ENCODE results near the gene ADPRHL1.
"Not testable (repeated sequence)": the region's sequence is repeated elsewhere in the genome, so short reads cannot be mapped to it uniquely, and the experiment has no call there.

ADPRHL1 gene

DNA sequence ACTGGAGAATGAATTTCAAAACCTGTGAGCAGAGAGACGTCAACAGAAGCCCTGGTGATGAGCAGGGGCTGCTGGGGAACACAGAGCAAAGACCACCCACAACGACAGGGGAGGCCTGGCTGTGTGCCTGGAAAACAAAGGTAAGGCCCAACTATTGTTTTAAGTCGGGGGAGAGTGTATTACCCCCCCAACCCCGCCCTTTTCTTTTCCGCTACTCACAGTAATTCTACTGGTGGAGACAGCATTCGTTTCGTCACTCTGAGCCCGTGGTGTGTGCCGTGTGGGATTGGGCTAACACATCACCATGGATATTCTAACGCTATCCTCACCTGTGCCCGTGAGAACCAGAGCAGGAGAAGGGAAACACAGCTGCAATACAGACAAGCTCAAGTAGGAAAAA is 18.6 kb upstream of the ADPRHL1 start:
- Mint-ChIP-seq H3K27ac (no peak overlapping the region), H3K4me1 (ENCODE audit: low read depth) (no peaks in the 10 kb centered on the region), H3K36me3 (ENCODE audit: low read depth) (peaks cover 21% of the 10 kb centered on the region), H3K9me3 (no peaks in the 10 kb centered on the region), H3K27me3 (ENCODE audit: low read depth) (no peaks in the 10 kb centered on the region), H3K4me3 (no peak overlapping the region)
- DNase-seq (ENCODE audit: low spot score) = no peak

DNA sequence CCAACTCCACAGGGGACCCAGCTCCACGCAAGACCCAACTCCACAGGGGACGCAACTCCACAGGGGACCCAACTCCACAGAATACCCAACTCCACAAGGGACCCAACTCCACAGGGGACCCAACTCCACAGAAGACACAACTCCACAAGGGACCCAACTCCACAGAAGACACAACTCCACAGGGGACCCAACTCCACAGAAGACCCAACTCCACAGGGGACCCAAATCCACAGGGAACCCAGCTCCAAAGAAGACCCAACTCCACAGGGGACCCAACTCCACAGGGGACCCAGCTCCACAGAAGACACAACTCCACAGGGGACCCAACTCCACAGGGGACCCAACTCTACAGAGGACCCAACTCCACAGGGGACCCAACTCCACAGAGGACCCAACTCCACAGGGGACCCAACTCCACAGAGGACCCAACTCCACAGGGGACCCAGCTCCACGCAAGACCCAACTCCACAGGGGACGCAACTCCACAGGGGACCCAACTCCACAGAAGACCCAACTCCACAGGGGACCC is 17.4 kb upstream of the ADPRHL1 start:
- not testable (repeated sequence) for H3K4me3 Mint-ChIP-seq; DNase-seq (ENCODE audit: low spot score); H3K27me3 Mint-ChIP-seq (ENCODE audit: low read depth); H3K4me1 Mint-ChIP-seq (ENCODE audit: low read depth); H3K27ac Mint-ChIP-seq; H3K9me3 Mint-ChIP-seq
- H3K36me3 Mint-ChIP-seq (ENCODE audit: low read depth) = peaks cover 15% of the 10 kb centered on the region

DNA sequence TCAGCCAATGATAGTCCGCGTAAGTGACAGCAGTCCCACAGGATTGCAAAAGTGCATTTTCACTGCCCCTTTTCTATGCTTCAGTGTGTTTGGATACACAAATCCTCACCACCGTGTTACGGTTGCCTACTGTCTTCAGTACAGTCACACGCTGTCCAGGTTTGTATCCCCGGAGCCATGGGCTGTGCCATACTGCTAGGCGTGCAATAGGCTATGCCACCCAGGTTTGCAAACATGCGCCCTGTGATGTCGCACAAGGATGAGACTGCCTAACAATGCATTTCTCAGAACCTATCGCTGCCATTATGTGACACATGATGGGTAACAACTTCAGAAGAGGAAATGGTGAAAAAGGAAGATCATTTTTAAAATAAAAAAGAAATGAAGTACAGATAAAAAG is 16.8 kb upstream of the ADPRHL1 start:
- Mint-ChIP-seq H3K4me3 (no peak overlapping the region), H3K27me3 (ENCODE audit: low read depth) (no peaks in the 10 kb centered on the region), H3K27ac (no peak overlapping the region), H3K4me1 (ENCODE audit: low read depth) (no peaks in the 10 kb centered on the region), H3K9me3 (no peaks in the 10 kb centered on the region), H3K36me3 (ENCODE audit: low read depth) (peaks cover 17% of the 10 kb centered on the region)
- no peak for DNase-seq (ENCODE audit: low spot score)

DNA sequence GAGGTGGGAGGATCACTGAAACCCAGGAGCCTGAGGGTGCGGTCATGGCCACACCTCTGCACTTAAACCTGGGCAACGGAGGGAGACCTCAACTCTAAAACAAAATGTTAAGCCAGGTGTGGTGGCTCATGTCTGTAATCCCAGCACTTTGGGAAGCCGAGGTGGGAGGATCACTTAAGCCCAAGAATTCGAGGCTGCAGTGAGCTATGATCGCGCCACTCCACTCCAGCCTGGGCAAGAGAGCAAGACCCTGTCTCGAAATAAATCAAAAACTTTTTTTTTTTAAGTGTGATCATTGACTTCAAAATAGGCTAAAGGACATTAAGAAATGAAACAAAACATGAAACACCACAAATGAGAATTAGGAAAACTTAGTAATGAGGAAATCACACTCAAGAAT is 16.3 kb upstream of the ADPRHL1 start:
- Mint-ChIP-seq H3K9me3 (no peaks in the 10 kb centered on the region), H3K4me1 (ENCODE audit: low read depth) (no peaks in the 10 kb centered on the region), H3K4me3 (no peak overlapping the region), H3K27ac (no peak overlapping the region), H3K36me3 (ENCODE audit: low read depth) (peaks cover 14% of the 10 kb centered on the region), H3K27me3 (ENCODE audit: low read depth) (no peaks in the 10 kb centered on the region)
- DNase-seq (ENCODE audit: low spot score) = no peak

DNA sequence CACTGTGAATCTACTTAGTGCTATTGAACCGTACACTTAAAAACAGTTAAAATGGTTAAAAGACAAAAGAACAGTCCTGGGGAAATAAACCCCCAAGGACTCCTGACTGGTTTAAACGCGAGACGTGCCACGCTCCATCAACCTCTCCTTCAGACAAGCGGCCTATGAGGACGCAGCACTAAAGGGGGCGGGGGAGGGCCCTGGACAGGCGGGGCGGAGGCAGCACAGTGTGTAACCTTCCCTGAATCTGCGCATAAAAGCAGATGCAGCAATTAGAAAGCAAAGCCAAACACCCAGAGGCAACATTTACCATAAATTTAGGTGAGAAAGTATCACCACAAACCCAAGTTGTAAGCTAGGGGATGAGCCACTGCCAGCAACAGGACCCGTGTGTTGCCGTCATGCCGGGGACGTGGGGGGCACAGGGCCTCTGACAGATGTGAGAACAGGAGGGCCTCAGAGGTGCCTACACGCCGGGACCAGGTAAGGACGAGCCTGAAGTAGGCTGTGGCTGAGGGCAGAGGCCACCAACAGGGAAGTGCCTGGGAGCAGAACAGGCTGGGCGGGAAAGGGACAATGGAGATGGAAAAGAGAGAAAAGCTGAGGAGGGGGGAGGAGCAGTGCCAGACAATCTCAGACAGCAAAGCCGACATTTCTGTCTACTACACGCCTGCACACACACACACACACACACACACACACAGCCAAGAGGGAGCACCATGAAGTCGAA is 15.3 kb upstream of the ADPRHL1 start:
- Mint-ChIP-seq H3K27ac (no peak overlapping the region), H3K4me3 (no peak overlapping the region), H3K9me3 (no peaks in the 10 kb centered on the region), H3K36me3 (ENCODE audit: low read depth) (peaks cover 10% of the 10 kb centered on the region), H3K4me1 (ENCODE audit: low read depth) (no peaks in the 10 kb centered on the region), H3K27me3 (ENCODE audit: low read depth) (no peaks in the 10 kb centered on the region)
- DNase-seq (ENCODE audit: low spot score) = no peak

DNA sequence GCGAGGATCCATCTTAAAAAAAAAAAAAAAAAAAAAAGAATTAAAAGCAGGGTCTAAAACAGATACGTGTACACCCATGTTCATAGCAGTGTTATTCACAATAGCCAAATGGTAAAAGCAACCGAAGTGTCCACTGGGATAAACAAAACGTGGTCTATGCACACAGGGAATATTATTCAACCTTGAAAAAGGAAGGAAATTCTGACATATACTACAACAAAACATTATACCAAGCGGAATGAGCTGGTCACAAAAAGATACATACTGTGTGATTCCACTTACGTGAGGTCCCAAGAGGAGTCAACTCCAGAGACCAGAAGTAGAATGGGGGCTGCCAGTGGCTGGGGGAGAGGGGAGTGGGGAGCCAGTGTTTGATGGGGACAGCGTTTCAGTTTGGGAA is 14.7 kb upstream of the ADPRHL1 start:
- H3K4me1 Mint-ChIP-seq (ENCODE audit: low read depth) = no peaks in the 10 kb centered on the region
- H3K27me3 Mint-ChIP-seq (ENCODE audit: low read depth) = no peaks in the 10 kb centered on the region
- peaks cover 10% of the 10 kb centered on the region for H3K36me3 Mint-ChIP-seq (ENCODE audit: low read depth)
- no peak overlapping the region for H3K4me3 Mint-ChIP-seq
- no peaks in the 10 kb centered on the region for H3K9me3 Mint-ChIP-seq
- no peak for DNase-seq (ENCODE audit: low spot score)
- no peak overlapping the region for H3K27ac Mint-ChIP-seq

DNA sequence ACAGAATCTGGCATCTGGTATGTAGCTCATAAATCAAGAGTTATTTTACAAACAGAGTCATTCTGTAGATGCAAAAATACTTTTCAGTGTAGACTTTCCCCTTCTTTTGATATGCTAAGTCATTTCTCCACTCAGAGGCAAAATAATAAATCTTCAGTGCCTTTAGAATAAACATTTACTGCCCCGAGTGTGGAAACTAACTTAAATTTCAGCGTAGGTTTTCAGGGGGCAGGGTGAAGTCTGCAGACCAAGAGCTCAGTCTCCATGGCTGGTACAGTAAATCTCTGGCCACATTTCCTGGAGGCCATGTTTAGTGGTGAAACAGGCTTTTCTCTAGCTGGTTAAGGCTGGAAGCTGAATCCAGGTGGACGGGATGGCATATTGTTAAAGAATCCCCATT is 13.1 kb upstream of the ADPRHL1 start:
- peaks cover 7% of the 10 kb centered on the region for H3K36me3 Mint-ChIP-seq (ENCODE audit: low read depth)
- no peak for DNase-seq (ENCODE audit: low spot score)
- H3K4me3 Mint-ChIP-seq = no peak overlapping the region
- H3K4me1 Mint-ChIP-seq (ENCODE audit: low read depth) = no peaks in the 10 kb centered on the region
- H3K9me3 Mint-ChIP-seq = no peaks in the 10 kb centered on the region
- no peaks in the 10 kb centered on the region for H3K27me3 Mint-ChIP-seq (ENCODE audit: low read depth)
- H3K27ac Mint-ChIP-seq = no peak overlapping the region

DNA sequence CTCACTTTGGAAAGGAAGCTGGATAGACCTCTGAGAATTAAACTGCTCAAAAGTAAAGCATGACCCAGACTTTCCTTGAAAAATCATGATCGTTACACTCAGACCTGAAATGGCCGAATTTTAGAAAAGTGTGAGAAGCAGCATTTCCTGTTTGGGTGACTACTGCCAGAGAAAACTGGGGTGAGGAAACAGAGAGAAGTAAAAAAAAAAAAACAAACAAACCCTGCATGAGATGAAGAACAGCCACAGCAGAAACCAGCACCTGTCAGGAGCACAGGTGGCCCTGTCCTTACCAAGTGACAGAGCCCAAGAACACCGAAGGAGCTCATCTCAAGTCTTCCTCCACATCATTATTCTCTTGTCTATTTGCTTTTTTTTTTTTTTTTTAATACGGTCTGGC is 12.0 kb upstream of the ADPRHL1 start:
- peaks cover 5% of the 10 kb centered on the region for H3K36me3 Mint-ChIP-seq (ENCODE audit: low read depth)
- no peaks in the 10 kb centered on the region for H3K4me1 Mint-ChIP-seq (ENCODE audit: low read depth)
- DNase-seq (ENCODE audit: low spot score) = no peak
- H3K27ac Mint-ChIP-seq = no peak overlapping the region
- H3K4me3 Mint-ChIP-seq = no peak overlapping the region
- no peaks in the 10 kb centered on the region for H3K9me3 Mint-ChIP-seq
- H3K27me3 Mint-ChIP-seq (ENCODE audit: low read depth) = no peaks in the 10 kb centered on the region

DNA sequence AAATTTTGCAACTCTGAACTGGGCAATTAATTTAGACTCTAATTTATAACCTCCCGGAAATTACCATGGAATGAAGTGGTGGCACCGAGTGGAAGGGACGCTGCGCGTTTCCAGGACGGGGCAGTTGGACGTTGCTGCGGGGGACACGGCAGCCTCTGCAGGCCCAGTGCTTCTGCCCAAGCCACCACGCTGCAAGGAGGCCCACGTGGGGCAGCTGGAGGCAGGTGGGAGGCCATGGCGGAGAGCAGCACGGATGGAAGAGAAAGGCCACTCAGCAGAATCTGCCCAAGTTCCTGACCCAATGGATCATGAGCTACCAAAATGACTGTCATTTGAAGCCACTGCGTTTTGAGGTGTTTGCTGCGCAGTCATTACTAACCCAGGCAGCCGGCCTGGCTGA is 11.2 kb upstream of the ADPRHL1 start:
- DNase-seq (ENCODE audit: low spot score) = no peak
- Mint-ChIP-seq H3K9me3 (no peaks in the 10 kb centered on the region), H3K4me3 (no peak overlapping the region), H3K36me3 (ENCODE audit: low read depth) (peaks cover 10% of the 10 kb centered on the region), H3K27me3 (ENCODE audit: low read depth) (no peaks in the 10 kb centered on the region), H3K4me1 (ENCODE audit: low read depth) (no peaks in the 10 kb centered on the region), H3K27ac (no peak overlapping the region)

DNA sequence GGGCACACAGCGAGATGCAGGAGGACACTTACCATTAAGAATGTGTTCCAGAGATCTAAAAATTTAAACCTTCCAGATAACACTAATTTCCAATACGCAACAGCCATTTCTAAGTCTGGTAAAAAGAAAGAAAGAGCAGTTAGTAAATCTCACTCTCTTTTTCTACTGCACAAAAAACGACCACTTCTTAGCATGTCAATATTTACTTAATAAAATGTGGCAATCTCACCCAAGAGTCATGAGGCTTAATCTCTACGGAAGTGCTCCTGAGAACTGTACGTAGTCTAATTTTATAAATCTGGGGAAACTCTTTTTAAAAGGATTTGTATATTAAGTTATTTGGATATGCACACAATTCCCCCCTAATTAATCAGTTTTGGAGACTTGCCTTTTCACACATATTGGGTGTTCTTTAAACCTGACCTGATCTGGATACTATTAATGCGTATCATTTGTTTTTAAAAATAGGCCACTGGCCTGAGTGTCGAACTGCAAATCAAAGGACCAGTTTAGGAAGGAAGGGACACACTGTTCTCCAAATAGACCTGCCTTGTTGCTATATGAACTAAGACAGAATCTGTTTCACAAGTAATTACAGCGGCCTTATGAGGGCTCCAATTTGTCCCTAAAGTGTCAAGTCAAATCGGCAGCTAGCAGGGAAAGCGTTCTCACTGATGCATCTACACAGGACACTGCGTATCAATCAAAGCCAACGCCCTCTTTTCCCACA is 7.9 kb upstream of the ADPRHL1 start:
- Mint-ChIP-seq H3K27me3 (ENCODE audit: low read depth) (no peaks in the 10 kb centered on the region), H3K27ac (no peak overlapping the region)

DNA sequence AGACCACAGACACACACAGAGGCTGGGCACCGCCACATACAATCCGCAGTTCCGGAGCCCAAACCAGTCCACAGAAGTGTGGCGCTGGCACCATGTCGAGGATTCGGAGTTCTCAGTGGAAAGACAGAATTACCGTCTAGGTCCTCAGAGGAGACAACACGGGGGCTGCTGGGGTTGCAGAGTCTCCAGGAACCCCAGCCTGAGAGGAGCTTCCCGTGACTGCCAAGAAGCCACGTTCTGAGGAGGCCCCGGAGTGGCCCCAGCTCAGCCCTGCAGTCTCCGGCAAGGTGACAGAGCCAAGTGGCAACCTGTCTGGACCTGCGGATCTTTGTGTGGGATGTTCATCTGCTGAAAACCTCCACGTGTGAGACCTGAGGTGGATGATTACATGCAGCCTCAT is 7.3 kb upstream of the ADPRHL1 start:
- Mint-ChIP-seq H3K4me1 (ENCODE audit: low read depth) (no peaks in the 10 kb centered on the region), H3K36me3 (ENCODE audit: low read depth) (peaks cover 15% of the 10 kb centered on the region), H3K9me3 (no peaks in the 10 kb centered on the region), H3K27me3 (ENCODE audit: low read depth) (no peaks in the 10 kb centered on the region), H3K27ac (no peak overlapping the region), H3K4me3 (no peak overlapping the region)
- DNase-seq (ENCODE audit: low spot score) = no peak

More for the DNA sequence above, 7.9 kb upstream of the ADPRHL1 start:
- DNase-seq (ENCODE audit: low spot score) = no peak
- Mint-ChIP-seq H3K4me1 (ENCODE audit: low read depth) (no peaks in the 10 kb centered on the region), H3K9me3 (no peaks in the 10 kb centered on the region), H3K36me3 (ENCODE audit: low read depth) (peaks cover 15% of the 10 kb centered on the region), H3K4me3 (no peak overlapping the region)

DNA sequence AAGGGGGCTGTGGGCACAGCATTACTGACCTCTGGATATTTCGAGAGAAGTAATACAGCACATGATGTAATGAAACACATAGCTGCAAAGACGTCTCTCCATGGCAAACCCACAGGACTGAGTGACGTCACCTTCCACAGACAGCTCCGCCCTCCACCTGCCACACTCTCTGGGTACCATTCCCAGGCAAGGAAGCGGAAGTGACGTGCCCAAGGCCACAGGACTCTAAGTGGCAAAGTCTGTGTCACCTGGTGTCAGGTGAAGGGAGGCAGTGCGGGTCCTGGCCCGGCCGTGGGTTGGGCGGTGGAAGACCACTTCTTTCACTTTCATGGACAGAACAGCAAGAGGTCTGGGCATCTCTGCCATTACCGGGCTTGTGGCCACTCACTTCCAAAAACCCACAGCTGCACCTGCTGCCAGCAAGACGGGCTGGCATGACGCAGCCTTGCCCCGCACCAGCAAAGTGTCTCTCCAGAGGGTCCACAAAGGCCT is 6.8 kb upstream of the ADPRHL1 start:
- Mint-ChIP-seq H3K4me3 (no peak overlapping the region), H3K36me3 (ENCODE audit: low read depth) (peaks cover 15% of the 10 kb centered on the region), H3K4me1 (ENCODE audit: low read depth) (no peaks in the 10 kb centered on the region), H3K27me3 (ENCODE audit: low read depth) (no peaks in the 10 kb centered on the region), H3K27ac (no peak overlapping the region), H3K9me3 (no peaks in the 10 kb centered on the region)
- DNase-seq (ENCODE audit: low spot score) = no peak

DNA sequence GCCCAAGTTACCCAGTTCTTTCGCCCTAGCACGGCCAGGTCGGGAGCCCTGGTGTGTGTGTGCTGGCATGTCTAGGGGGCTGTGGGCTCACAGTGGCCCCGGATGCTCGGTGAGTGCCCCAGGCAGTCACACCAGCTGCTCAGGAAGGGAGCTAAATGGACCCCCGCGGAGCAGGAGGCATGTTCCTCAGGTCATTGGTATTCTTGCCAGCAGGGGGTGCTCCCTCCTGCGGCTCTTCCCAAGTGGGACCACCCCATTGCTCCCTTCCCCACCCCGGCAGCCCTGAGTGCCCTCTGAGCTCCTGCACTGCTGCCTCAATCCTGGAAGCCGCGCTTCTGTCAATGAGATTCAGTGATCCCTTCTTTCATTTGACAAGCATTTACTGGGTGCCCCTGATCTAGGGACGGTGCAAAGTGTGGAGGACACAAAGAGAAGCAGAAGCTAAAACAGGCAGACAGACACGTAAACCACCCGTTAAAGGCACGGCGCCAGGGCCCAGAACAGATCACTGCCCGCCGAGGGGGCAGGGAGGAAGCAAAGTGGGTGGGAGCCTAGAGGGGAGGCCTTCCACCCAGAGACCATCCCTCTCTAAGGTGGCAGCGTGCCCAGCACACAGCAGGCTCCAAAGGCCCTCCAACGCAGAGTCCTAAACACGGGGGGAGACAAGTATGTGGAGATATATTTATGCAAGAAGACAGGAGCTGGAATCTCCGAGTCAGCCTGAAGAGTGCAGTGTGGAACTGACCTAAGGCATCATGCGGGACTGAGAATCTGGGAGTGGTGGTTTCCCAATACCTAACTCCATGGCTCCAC is 5.2 kb upstream of the ADPRHL1 start:
- Mint-ChIP-seq H3K36me3 (ENCODE audit: low read depth) (peaks cover 15% of the 10 kb centered on the region), H3K4me3 (no peak overlapping the region), H3K27ac (no peak overlapping the region), H3K27me3 (ENCODE audit: low read depth) (no peaks in the 10 kb centered on the region), H3K4me1 (ENCODE audit: low read depth) (no peaks in the 10 kb centered on the region), H3K9me3 (no peaks in the 10 kb centered on the region)
- no peak for DNase-seq (ENCODE audit: low spot score)

DNA sequence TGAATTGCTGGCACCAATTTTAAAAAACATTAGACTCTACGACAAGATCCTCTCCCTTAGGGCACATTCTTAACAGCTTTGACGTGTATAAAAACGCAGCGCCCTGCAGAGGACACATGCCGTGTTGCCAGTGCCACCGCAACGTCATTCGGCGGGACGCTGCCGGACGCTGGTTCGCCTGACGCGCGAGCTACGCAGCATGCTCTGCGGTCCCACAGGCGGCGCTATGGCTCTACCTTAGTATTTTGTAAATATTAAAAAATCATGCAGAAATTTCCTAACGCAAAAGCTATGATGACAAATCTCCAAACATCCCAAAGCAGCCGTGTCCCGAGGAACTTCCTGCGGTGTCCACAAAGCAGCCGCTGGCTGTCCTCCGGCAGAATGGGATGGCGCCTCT is 4.2 kb upstream of the ADPRHL1 start:
- DNase-seq (ENCODE audit: low spot score) = no peak
- no peak overlapping the region for H3K27ac Mint-ChIP-seq
- no peak overlapping the region for H3K4me3 Mint-ChIP-seq
- peaks cover 15% of the 10 kb centered on the region for H3K36me3 Mint-ChIP-seq (ENCODE audit: low read depth)
- H3K4me1 Mint-ChIP-seq (ENCODE audit: low read depth) = no peaks in the 10 kb centered on the region
- no peaks in the 10 kb centered on the region for H3K9me3 Mint-ChIP-seq
- H3K27me3 Mint-ChIP-seq (ENCODE audit: low read depth) = no peaks in the 10 kb centered on the region
